K562 (cell line): ENCODE data around the gene ANHX. TPM values are rescaled to one million over a fixed set of nuclear protein-coding genes. Genes with fewer than 3 reads are reported as not detected.

ENCODE experiments used
- ATAC-seq: fragments of 200-7000 bp; cut with Tn5 transposase; 3 replicates; pipeline ENCODE4 v1.9.1; 2020; ENCODE audit warnings: moderate library complexity
- BruUV-seq: library from RNA; stranded (reverse); fragments of 400-500 nt; replicated peaks from 2 replicates; lab custom pipeline; 2021; lab: Mats Ljungman, UMichigan
- CTCF ChIA-PET: fragments of 300-600 bp; formaldehyde crosslinking; extraction: SDS; loops from one replicate; lab custom pipeline; 2021; ENCODE audit warnings: low intra/inter-chr PET ratio; lab: Yijun Ruan, JAX
- POLR2A ChIA-PET: fragments of 300-600, 350-650 bp; sonication (Branson Sonifier 250); formaldehyde crosslinking; extraction: SDS; loops from one replicate; lab custom pipeline; 2021; ENCODE audit warnings: antibody characterized with exemption, inconsistent platforms; lab: Yijun Ruan, JAX
- DNase-seq, 4 experiments: peaks; one replicate each; pipeline versions ENCODE4 v3.0.0 to v3.0.0-alpha.2; 2011 to 2018; ENCODE audit warnings: low spot score in 3 of 4, mixed read lengths in 3 of 4; ENCODE audit errors: extremely low read depth in 1 of 4
- FAIRE-seq: peaks from 2 replicates; lab custom pipeline; 2011; peaks lifted over from hg19 to GRCh38; lab: Jason Lieb, UNC
- H2AFZ ChIP-seq: 2 replicates; pipeline ENCODE4 v1.6.0; 2011; ENCODE audit warnings: low read depth, low read length, control low read depth, inconsistent platforms
- H3K27ac ChIP-seq: fragments of 200-600 bp; 3 replicates; pipeline ENCODE4 v1.8.0; 2011; ENCODE audit warnings: low read depth, mild to moderate bottlenecking, control low read depth, inconsistent platforms, low read length, moderate library complexity, mixed read lengths; ENCODE audit errors: extremely low read depth
- H3K27me3 ChIP-seq, 2 experiments: fragments of 300-600 bp in 1 of 2; 2 replicates in 1 of 2; 3 replicates in 1 of 2; pipeline versions ENCODE4 v1.6.0 to v1.8.0; 2011; ENCODE audit warnings: inconsistent platforms in 2 of 2, low read length in 2 of 2, mild to moderate bottlenecking in 1 of 2, mixed read lengths in 1 of 2, moderate library complexity in 1 of 2; ENCODE audit not compliant: control insufficient read depth in 2 of 2, insufficient read depth in 2 of 2
- H3K36me3 ChIP-seq: fragments of 300-600 bp; 3 replicates; pipeline ENCODE4 v1.8.0; 2011; ENCODE audit warnings: mild to moderate bottlenecking, low read length, inconsistent platforms; ENCODE audit not compliant: control insufficient read depth, insufficient read depth
- H3K4me1 ChIP-seq, 2 experiments: fragments of 200-600 bp in 1 of 2; replicated peaks in 1 of 2; 2 replicates in 1 of 2; 3 replicates in 1 of 2; pipeline versions ENCODE4 v1.5.1 to v1.8.0; 2011; ENCODE audit warnings: inconsistent platforms in 2 of 2, low read length in 2 of 2, mild to moderate bottlenecking in 1 of 2, mixed read lengths in 1 of 2, moderate library complexity in 1 of 2; ENCODE audit not compliant: control insufficient read depth in 2 of 2, insufficient read depth in 2 of 2
- H3K4me2 ChIP-seq: 2 replicates; pipeline ENCODE4 v1.6.1; 2011; ENCODE audit warnings: low read length, control low read depth, inconsistent platforms, mixed read lengths; ENCODE audit not compliant: insufficient read depth
- H3K4me3 ChIP-seq: fragments of 200-600 bp; sonication (generic), shearing (Covaris generic); 2 replicates; pipeline ENCODE4 v1.5.1; 2016; ENCODE audit warnings: control low read depth, inconsistent platforms
- H3K79me2 ChIP-seq: fragments of 200-600 bp; 3 replicates; pipeline ENCODE4 v1.8.0; 2011; ENCODE audit warnings: low read length, inconsistent platforms; ENCODE audit not compliant: control insufficient read depth, insufficient read depth
- H3K9ac ChIP-seq, 2 experiments: 2 replicates each; pipeline versions ENCODE4 v1.6.0 to v1.6.1; 2011; ENCODE audit warnings: low read depth in 2 of 2, low read length in 2 of 2, control low read depth in 1 of 2, inconsistent platforms in 1 of 2, mild to moderate bottlenecking in 1 of 2, mixed read lengths in 1 of 2; ENCODE audit not compliant: insufficient read depth in 1 of 2
- H3K9me1 ChIP-seq: one replicate; pipeline ENCODE4 v1.6.0; 2011; ENCODE audit warnings: inconsistent platforms, mild to moderate bottlenecking, low read length, moderate library complexity; ENCODE audit not compliant: control insufficient read depth, insufficient read depth
- H3K9me3 ChIP-seq: replicated peaks from 2 replicates; pipeline ENCODE4 v1.5.1; 2011; ENCODE audit warnings: low read depth, low read length, inconsistent platforms; ENCODE audit not compliant: control insufficient read depth, insufficient read depth
- H4K20me1 ChIP-seq: replicated peaks from 2 replicates; pipeline ENCODE4 v1.6.1; 2011; ENCODE audit warnings: low read length, inconsistent platforms, mixed read lengths; ENCODE audit not compliant: control insufficient read depth, insufficient read depth
- HDGF ChIP-seq: fragments of 450-650 bp; IDR thresholded peaks from 2 replicates; pipeline ENCODE4 v1.6.1; 2016
- HNRNPH1 ChIP-seq: fragments of 200-400 bp; formaldehyde crosslinking; optimal IDR thresholded peaks from 2 replicates; pipeline ENCODE3; 2017; ENCODE audit warnings: low read depth, mild to moderate bottlenecking, low read length, moderate library complexity
- HOMEZ ChIP-seq: fragments of 250-450 bp; sonication (Bioruptor Pico); IDR thresholded peaks from 2 replicates; pipeline ENCODE4 v1.4.0; 2020; ENCODE audit warnings: mild to moderate bottlenecking, moderate library complexity
- KDM4B ChIP-seq, 2 experiments: fragments of 450-650 bp in 1 of 2; sonication (generic) in 1 of 2; IDR thresholded peaks; 2 replicates each; pipeline ENCODE4 v1.6.1; 2016 to 2017; ENCODE audit warnings: borderline replicate concordance in 2 of 2, antibody characterized with exemption in 1 of 2, low read depth in 1 of 2, mild to moderate bottlenecking in 1 of 2
- RBFOX2 ChIP-seq: fragments of 200-400 bp; formaldehyde crosslinking; IDR thresholded peaks from 2 replicates; pipeline ENCODE4 v1.6.1; 2017; ENCODE audit warnings: low read depth, mild to moderate bottlenecking, low read length, moderate library complexity
- ZNF431 ChIP-seq: sonication (generic); formaldehyde crosslinking; IDR thresholded peaks from 2 replicates; pipeline ENCODE4 v1.8.0; 2022; ENCODE audit warnings: mild to moderate bottlenecking, missing genetic modification reagents
- WGBS: fragments of 100-300 bp; shearing (Covaris generic); methylation state at CpG from one replicate; pipeline ENCODE4 v1.1.6; 2016; ENCODE audit warnings: low coverage, mixed read lengths; ENCODE audit not compliant: insufficient coverage; ENCODE audit errors: missing lambda C conversion rate; 5-methylcytosine and 5-hydroxymethylcytosine counted together
- in situ Hi-C: fragments of 300-500 bp; cut with MboI; formaldehyde crosslinking; loops from 4 replicates; pipeline ENCODE4 v1.15.0; 2018; ENCODE audit warnings: inconsistent platforms, mixed read lengths
- intact Hi-C: fragments of 100-400 bp; cut with micrococcal nuclease; formaldehyde crosslinking; loops from 2 replicates; pipeline ENCODE4 v1.14.2; 2022
- polyA plus RNA-seq, 8 experiments: library from polyadenylated mRNA; depleted of rRNA in 4 of 8; stranded (reverse) in 5 of 8; unstranded in 3 of 8; fragments of >200 nt; fragmentation: Nextera tagmentation in 2 of 8; fragmentation: Illumina TruSeq in 1 of 8; extraction: Ambion mirVana in 2 of 8; extraction: Trizol in 1 of 8; gene quantifications; 2 replicates each; pipeline versions ENCODE4 v1.2.1 to v1.2.3, GENCODE V29; 2011 to 2014; ENCODE audit warnings: inconsistent platforms in 1 of 8, missing spikeins in 1 of 8
- total RNA-seq, 7 experiments: library from RNA; depleted of rRNA in 6 of 7; stranded (reverse); fragments of >200 nt in 6 of 7; fragmentation: Illumina TruSeq in 2 of 7; extraction: Trizol in 2 of 7; gene quantifications; 2 replicates each; pipeline versions ENCODE4 v1.2.1 to v1.2.3, GENCODE V29; 2011 to 2021; ENCODE audit warnings: low replicate concordance in 1 of 7
- TF ChIP-seq, protein P1 (sequence below): sonication (generic); formaldehyde crosslinking; IDR thresholded peaks from 2 replicates; pipeline ENCODE4 v1.8.0; 2022; ENCODE audit warnings: mild to moderate bottlenecking, missing genetic modification reagents
- TF ChIP-seq, protein P2 (sequence below): fragments of 450-650 bp; IDR thresholded peaks from 2 replicates; pipeline ENCODE4 v1.6.1; 2018; ENCODE audit not compliant: partially characterized antibody

Gene ANHX
- total and polyA plus RNA-seq, 9 of the 15 experiments (the other 6 are each of a cell fraction or from before 2014, with no cell fraction given): not detected

GRCh38 chr12:133190176-133190575 is 45.5 kb downstream of the ANHX start (continued):
- TF ChIP-seq, protein P1, sequence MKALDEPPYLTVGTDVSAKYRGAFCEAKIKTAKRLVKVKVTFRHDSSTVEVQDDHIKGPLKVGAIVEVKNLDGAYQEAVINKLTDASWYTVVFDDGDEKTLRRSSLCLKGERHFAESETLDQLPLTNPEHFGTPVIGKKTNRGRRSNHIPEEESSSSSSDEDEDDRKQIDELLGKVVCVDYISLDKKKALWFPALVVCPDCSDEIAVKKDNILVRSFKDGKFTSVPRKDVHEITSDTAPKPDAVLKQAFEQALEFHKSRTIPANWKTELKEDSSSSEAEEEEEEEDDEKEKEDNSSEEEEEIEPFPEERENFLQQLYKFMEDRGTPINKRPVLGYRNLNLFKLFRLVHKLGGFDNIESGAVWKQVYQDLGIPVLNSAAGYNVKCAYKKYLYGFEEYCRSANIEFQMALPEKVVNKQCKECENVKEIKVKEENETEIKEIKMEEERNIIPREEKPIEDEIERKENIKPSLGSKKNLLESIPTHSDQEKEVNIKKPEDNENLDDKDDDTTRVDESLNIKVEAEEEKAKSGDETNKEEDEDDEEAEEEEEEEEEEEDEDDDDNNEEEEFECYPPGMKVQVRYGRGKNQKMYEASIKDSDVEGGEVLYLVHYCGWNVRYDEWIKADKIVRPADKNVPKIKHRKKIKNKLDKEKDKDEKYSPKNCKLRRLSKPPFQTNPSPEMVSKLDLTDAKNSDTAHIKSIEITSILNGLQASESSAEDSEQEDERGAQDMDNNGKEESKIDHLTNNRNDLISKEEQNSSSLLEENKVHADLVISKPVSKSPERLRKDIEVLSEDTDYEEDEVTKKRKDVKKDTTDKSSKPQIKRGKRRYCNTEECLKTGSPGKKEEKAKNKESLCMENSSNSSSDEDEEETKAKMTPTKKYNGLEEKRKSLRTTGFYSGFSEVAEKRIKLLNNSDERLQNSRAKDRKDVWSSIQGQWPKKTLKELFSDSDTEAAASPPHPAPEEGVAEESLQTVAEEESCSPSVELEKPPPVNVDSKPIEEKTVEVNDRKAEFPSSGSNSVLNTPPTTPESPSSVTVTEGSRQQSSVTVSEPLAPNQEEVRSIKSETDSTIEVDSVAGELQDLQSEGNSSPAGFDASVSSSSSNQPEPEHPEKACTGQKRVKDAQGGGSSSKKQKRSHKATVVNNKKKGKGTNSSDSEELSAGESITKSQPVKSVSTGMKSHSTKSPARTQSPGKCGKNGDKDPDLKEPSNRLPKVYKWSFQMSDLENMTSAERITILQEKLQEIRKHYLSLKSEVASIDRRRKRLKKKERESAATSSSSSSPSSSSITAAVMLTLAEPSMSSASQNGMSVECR (CRISPR knock-in tag): no peak
- TF ChIP-seq, all 486 proteins: peak for 0

GRCh38 chr12:133181238-133181959 is 54.3 kb downstream of the ANHX start, which contains the start of gene ZNF268:
ZNF268 (plus strand) TSS chr12:133181495; CDS start chr12:133181998, 503 bp downstream.
- H3K9me3 ChIP-seq: peaks cover 13% of the 10 kb centered on the region
- peak within 1 kb of the TSS; percentile 99 for H2AFZ ChIP-seq
- intact Hi-C loops (loop anchor here (1.0 kb wide), 2 partner anchors 101 to 144 kb away; partner anchors contain the start of genes ZNF140 and ZNF84), in situ Hi-C loops (no loop called here)
- peak within 1 kb of the TSS; percentile 88 for H3K4me3 ChIP-seq
- DNase-seq (peak; percentile 95 to 96 (median 96)), FAIRE-seq (peak; percentile 98), ATAC-seq (peak; percentile 99)
- H4K20me1 ChIP-seq: no peaks in the 10 kb centered on the region
- WGBS: 2% methylated on average over 40 of the region's 40 CpGs
- H3K27me3 ChIP-seq: no peaks in the 10 kb centered on the region
- TSS peak; percentile 72 for BruUV-seq
- ChIA-PET POLR2A (interaction anchor here (0.6 to 1.1 kb wide), 6 partner anchors 9 to 218 kb away, joined by 3 to 5 read pairs (median 3); no protein-coding TSS in a partner anchor), CTCF (interaction anchor here (1.0 kb wide), 1 partner anchor 100 kb away, joined by 3 read pairs; no protein-coding TSS in a partner anchor)
- H3K4me2 ChIP-seq: peak within 1 kb of the TSS; percentile 97
- peak within 1 kb of the TSS; percentile 91 to 93 for H3K9ac ChIP-seq
- H3K4me1 ChIP-seq: no peaks in the 10 kb centered on the region
- peaks cover 16% of the 10 kb centered on the region; the same call in 2 of the 3 replicates for H3K36me3 ChIP-seq
- peak within 1 kb of the TSS; percentile 78 for H3K27ac ChIP-seq
- H3K79me2 ChIP-seq: peaks cover 8% of the 10 kb centered on the region; the same call in 2 of the 3 replicates
- H3K9me1 ChIP-seq: no peaks in the 10 kb centered on the region
- 0 out of 2 replicates have a peak, but pooled peaks have one; percentile 18 for TF ChIP-seq HOMEZ (CRISPR knock-in tag)
- no peak for TF ChIP-seq HNRNPH1
- peak in 1 of 2 experiments; percentile 71; a peak in 1 of 4 replicates for TF ChIP-seq KDM4B (IDR thresholded peaks at IDR 0.05; ENCODE audit: borderline replicate concordance in 2 of 2, low read depth in 1 of 2)
- TF ChIP-seq, protein P2, sequence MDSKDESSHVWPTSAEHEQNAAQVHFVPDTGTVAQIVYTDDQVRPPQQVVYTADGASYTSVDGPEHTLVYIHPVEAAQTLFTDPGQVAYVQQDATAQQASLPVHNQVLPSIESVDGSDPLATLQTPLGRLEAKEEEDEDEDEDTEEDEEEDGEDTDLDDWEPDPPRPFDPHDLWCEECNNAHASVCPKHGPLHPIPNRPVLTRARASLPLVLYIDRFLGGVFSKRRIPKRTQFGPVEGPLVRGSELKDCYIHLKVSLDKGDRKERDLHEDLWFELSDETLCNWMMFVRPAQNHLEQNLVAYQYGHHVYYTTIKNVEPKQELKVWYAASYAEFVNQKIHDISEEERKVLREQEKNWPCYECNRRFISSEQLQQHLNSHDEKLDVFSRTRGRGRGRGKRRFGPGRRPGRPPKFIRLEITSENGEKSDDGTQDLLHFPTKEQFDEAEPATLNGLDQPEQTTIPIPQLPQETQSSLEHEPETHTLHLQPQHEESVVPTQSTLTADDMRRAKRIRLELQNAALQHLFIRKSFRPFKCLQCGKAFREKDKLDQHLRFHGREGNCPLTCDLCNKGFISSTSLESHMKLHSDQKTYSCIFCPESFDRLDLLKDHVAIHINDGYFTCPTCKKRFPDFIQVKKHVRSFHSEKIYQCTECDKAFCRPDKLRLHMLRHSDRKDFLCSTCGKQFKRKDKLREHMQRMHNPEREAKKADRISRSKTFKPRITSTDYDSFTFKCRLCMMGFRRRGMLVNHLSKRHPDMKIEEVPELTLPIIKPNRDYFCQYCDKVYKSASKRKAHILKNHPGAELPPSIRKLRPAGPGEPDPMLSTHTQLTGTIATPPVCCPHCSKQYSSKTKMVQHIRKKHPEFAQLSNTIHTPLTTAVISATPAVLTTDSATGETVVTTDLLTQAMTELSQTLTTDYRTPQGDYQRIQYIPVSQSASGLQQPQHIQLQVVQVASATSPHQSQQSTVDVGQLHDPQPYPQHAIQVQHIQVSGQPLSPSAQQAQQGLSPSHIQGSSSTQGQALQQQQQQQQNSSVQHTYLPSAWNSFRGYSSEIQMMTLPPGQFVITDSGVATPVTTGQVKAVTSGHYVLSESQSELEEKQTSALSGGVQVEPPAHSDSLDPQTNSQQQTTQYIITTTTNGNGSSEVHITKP: no peak
- peak; percentile 86 for TF ChIP-seq RBFOX2
- TF ChIP-seq ZNF431: no peak
- TF ChIP-seq HDGF: no peak
